CD4-positive, alpha-beta T cell (primary cell): ENCODE data around the gene LAG3. TPM values are rescaled to one million over a fixed set of nuclear protein-coding genes. Genes with fewer than 3 reads are reported as not detected.

Experiments
- ATAC-seq: fragments of 200-7000 bp; cut with Tn5 transposase; one replicate; pipeline ENCODE4 v1.10.0; 2022; ENCODE audit warnings: mild to moderate bottlenecking; ENCODE audit not compliant: poor library complexity
- CTCF ChIA-PET: fragments of 350-600 bp; sonication (Branson Sonifier 250); formaldehyde crosslinking; loops from one replicate; lab custom pipeline; 2021; ENCODE audit warnings: antibody characterized with exemption, inconsistent platforms; lab: Charles Lee
- POLR2A ChIA-PET: fragments of 350-600 bp; sonication (Branson Sonifier 250); formaldehyde crosslinking; loops from one replicate; lab custom pipeline; 2021; ENCODE audit warnings: antibody characterized with exemption, inconsistent platforms; lab: Charles Lee
- DNase-seq, 14 experiments: peaks; one replicate each; pipeline ENCODE4 v3.0.0-alpha.2; 2013 to 2020; ENCODE audit warnings: mixed read lengths in 2 of 14
- H3K27ac ChIP-seq, 2 donors: one replicate each; pipeline versions ENCODE4 v1.5.1 to v1.7.0; 2013; ENCODE audit warnings: low read length in 2 of 2, low read depth in 1 of 2, mild to moderate bottlenecking in 1 of 2
- H3K27me3 ChIP-seq, 2 experiments: 1 replicate in 1 of 2; 2 replicates in 1 of 2; pipeline versions ENCODE4 v1.6.1 to v1.7.0; 2013; ENCODE audit warnings: low read length in 2 of 2, control low read depth in 1 of 2, mild to moderate bottlenecking in 1 of 2, moderate library complexity in 1 of 2; ENCODE audit not compliant: insufficient read depth in 2 of 2, control insufficient read depth in 1 of 2
- H3K36me3 ChIP-seq: one replicate; pipeline ENCODE4 v1.6.1; 2013; ENCODE audit warnings: low read length, control low read depth; ENCODE audit not compliant: insufficient read depth
- H3K4me1 ChIP-seq: one replicate; pipeline ENCODE4 v1.6.1; 2013; ENCODE audit warnings: low read length, control low read depth; ENCODE audit not compliant: insufficient read depth
- H3K4me3 ChIP-seq: one replicate; pipeline ENCODE4 v1.5.1; 2013; ENCODE audit warnings: mild to moderate bottlenecking, low read length, moderate library complexity
- H3K9me3 ChIP-seq, 2 experiments: 1 replicate in 1 of 2; 2 replicates in 1 of 2; pipeline versions ENCODE4 v1.6.1 to v1.7.0; 2013; ENCODE audit warnings: low read length in 2 of 2, mild to moderate bottlenecking in 2 of 2, control low read depth in 1 of 2, moderate library complexity in 1 of 2; ENCODE audit not compliant: control insufficient read depth in 1 of 2, insufficient read depth in 1 of 2
- H3K27ac Mint-ChIP-seq: one replicate; pipeline ENCODE4 v1.8.0; 2020; ENCODE audit warnings: mixed read lengths
- H3K27me3 Mint-ChIP-seq: one replicate; pipeline ENCODE4 v1.8.0; 2021; ENCODE audit warnings: mixed read lengths
- H3K36me3 Mint-ChIP-seq: one replicate; pipeline ENCODE4 v1.8.0; 2021; ENCODE audit warnings: low read depth, mixed read lengths
- H3K4me1 Mint-ChIP-seq: one replicate; pipeline ENCODE4 v1.8.0; 2021; ENCODE audit warnings: low read depth, mixed read lengths
- H3K4me3 Mint-ChIP-seq: one replicate; pipeline ENCODE4 v1.8.0; 2020; ENCODE audit warnings: mild to moderate bottlenecking, mixed read lengths
- H3K9me3 Mint-ChIP-seq: one replicate; pipeline ENCODE4 v1.8.0; 2020; ENCODE audit warnings: mixed read lengths
- CTCF ChIP-seq: fragments of 200-600 bp; IDR thresholded peaks from one replicate; pipeline ENCODE4 v1.8.0; 2022; ENCODE audit warnings: antibody characterized with exemption, mild to moderate bottlenecking
- intact Hi-C, 2 experiments: fragments of 100-400 bp; cut with DNase I in 1 of 2; cut with micrococcal nuclease in 1 of 2; formaldehyde crosslinking; loops; one replicate each; pipeline versions ENCODE4 v1.15.1 to v1.9.0; 2023 to 2025; cut with DNase I, micrococcal nuclease
- total RNA-seq, 174 experiments: library from RNA in 2 of 174; stranded (reverse) in 2 of 174; gene quantifications; one replicate each; pipeline ENCODE4 v1.2.3 and lab custom pipeline; 2021 to 2026

LAG3 gene
- total RNA-seq, 2 experiments from 2014 or later, result 0.82 to 1.4 TPM

- H3K4me1 ChIP-seq, result peaks cover 24% of the 10 kb centered on the region
- peaks cover 49% of the 10 kb centered on the region for H3K36me3 Mint-ChIP-seq
These were observed 20.0 kb upstream of the LAG3 start for GRCh38 chr12:6752167-6752920.

GRCh38 chr12:6752921-6753771 lies 19.2 kb upstream of the LAG3 start, which contains the start of gene MLF2:
Gene MLF2 (minus strand): TSS chr12:6753141. CDS start chr12:6752334, 807 bp downstream.
- peak; percentile 79 for TF ChIP-seq CTCF
- no peaks in the 10 kb centered on the region for H3K27me3 Mint-ChIP-seq
- intact Hi-C loops, result loop anchor here (1.0 to 2.0 kb wide), 8 partner anchors 25 to 90 kb away; partner anchors contain the start of genes COPS7A (in 1 of the 2), ING4 (in 1 of the 2) and ZNF384 (in 1 of the 2)

More at GRCh38 chr12:6752167-6752920, 20.0 kb upstream of the LAG3 start:
- Mint-ChIP-seq H3K27me3 (no peaks in the 10 kb centered on the region), H3K4me3 (peak overlapping the region; percentile 96), H3K4me1 (peaks cover 19% of the 10 kb centered on the region), H3K9me3 (no peaks in the 10 kb centered on the region), H3K27ac (peak overlapping the region; percentile 100)
- TF ChIP-seq CTCF, result no peak
- H3K4me3 ChIP-seq, result peak overlapping the region; percentile 80
- H3K27me3 ChIP-seq, result no peaks in the 10 kb centered on the region
- peak overlapping the region; percentile 86 to 96 for H3K27ac ChIP-seq
- peak in 2 of 14 experiments; percentile 17 to 26 for DNase-seq
- POLR2A ChIA-PET, result interaction anchor here (0.8 to 3.1 kb wide), 25 partner anchors 8 to 287 kb away, joined by 3 to 57 read pairs (median 8); partner anchors contain the start of genes C12orf57, CD4, CDCA3 and COPS7A
- intact Hi-C loops, result loop anchor here (2.0 kb wide), 3 partner anchors 28 to 64 kb away; partner anchors contain the start of genes COPS7A (in 1 of the 2) and ZNF384 (in 1 of the 2)
- peaks cover 46% of the 10 kb centered on the region for H3K36me3 ChIP-seq
- CTCF ChIA-PET, result interaction anchor here (0.8 to 3.5 kb wide), 14 partner anchors 14 to 474 kb away, joined by 3 to 27 read pairs (median 8); partner anchors contain the start of genes CD4, CDCA3, COPS7A and PTMS
- no peaks in the 10 kb centered on the region for H3K9me3 ChIP-seq
- ATAC-seq, result peak; percentile 0

More at GRCh38 chr12:6752921-6753771, 19.2 kb upstream of the LAG3 start, which contains the start of gene MLF2:
- H3K4me1 Mint-ChIP-seq, result peaks cover 19% of the 10 kb centered on the region
- H3K9me3 ChIP-seq, result no peaks in the 10 kb centered on the region
- no peaks in the 10 kb centered on the region for H3K27me3 ChIP-seq
- peaks cover 38% of the 10 kb centered on the region for H3K36me3 ChIP-seq
- H3K4me3 Mint-ChIP-seq, result peak within 1 kb of the TSS; percentile 96
- peaks cover 41% of the 10 kb centered on the region for H3K36me3 Mint-ChIP-seq
- DNase-seq, result peak; percentile 94 to 99 (median 96)
- H3K27ac ChIP-seq, result peak within 1 kb of the TSS; percentile 86 to 96
- H3K9me3 Mint-ChIP-seq, result no peaks in the 10 kb centered on the region
- peak within 1 kb of the TSS; percentile 80 for H3K4me3 ChIP-seq
- ChIA-PET CTCF (interaction anchor here (0.7 to 3.5 kb wide), 23 partner anchors 13 to 475 kb away, joined by 3 to 27 read pairs (median 4); partner anchors contain the start of genes CD4, CDCA3, COPS7A and GPR162), POLR2A (interaction anchor here (0.5 to 3.1 kb wide), 32 partner anchors 9 to 288 kb away, joined by 3 to 57 read pairs (median 5); partner anchors contain the start of genes C12orf57, CD4, CDCA3 and COPS7A)
- peak; percentile 92 for ATAC-seq
- H3K4me1 ChIP-seq, result peaks cover 24% of the 10 kb centered on the region
- H3K27ac Mint-ChIP-seq, result peak within 1 kb of the TSS; percentile 100
